Keratinocyte (primary cell): ENCODE results near the gene ACOT7. TPM values are rescaled to one million over a fixed set of nuclear protein-coding genes. Genes with fewer than 3 reads are reported as not detected.

Experiments used
- DNase-seq: peaks from one replicate; pipeline ENCODE4 v3.0.0-alpha.2; 2011; ENCODE audit warnings: low read depth, missing footprints, low spot score
- FAIRE-seq: peaks from 2 replicates; lab custom pipeline; 2011; peaks lifted over from hg19 to GRCh38; lab: Jason Lieb, UNC
- H2AFZ ChIP-seq: 2 replicates; pipeline ENCODE4 v1.6.0; 2012; ENCODE audit warnings: low read length, control low read depth, inconsistent platforms; ENCODE audit not compliant: control insufficient read depth
- H3K27ac ChIP-seq: 2 replicates; pipeline ENCODE4 v1.5.1; 2011; ENCODE audit warnings: low read length; ENCODE audit not compliant: control insufficient read depth, insufficient read depth
- H3K27me3 ChIP-seq: 3 replicates; pipeline ENCODE4 v1.6.0; 2011; ENCODE audit warnings: low read length; ENCODE audit not compliant: control insufficient read depth, insufficient read depth; ENCODE audit errors: extremely low read depth
- H3K36me3 ChIP-seq, 2 experiments: 2 replicates in 1 of 2; 3 replicates in 1 of 2; pipeline ENCODE4 v1.5.1; 2011; ENCODE audit warnings: low read length in 2 of 2, mild to moderate bottlenecking in 1 of 2; ENCODE audit not compliant: control insufficient read depth in 2 of 2, insufficient read depth in 2 of 2; ENCODE audit errors: extremely low read depth in 1 of 2
- H3K4me1 ChIP-seq: 3 replicates; pipeline ENCODE4 v1.5.1; 2011; ENCODE audit warnings: low read length; ENCODE audit not compliant: control insufficient read depth, insufficient read depth; ENCODE audit errors: extremely low read depth
- H3K4me2 ChIP-seq: 3 replicates; pipeline ENCODE4 v1.6.0; 2011; ENCODE audit warnings: low read depth, low read length; ENCODE audit not compliant: control insufficient read depth, insufficient read depth; ENCODE audit errors: extremely low read depth
- H3K4me3 ChIP-seq, 3 experiments: fragments of 200-600 bp in 1 of 3; sonication (generic) in 1 of 3; 2 replicates in 2 of 3; 3 replicates in 1 of 3; pipeline ENCODE4 v1.5.1; 2011 to 2016; ENCODE audit warnings: low read length in 3 of 3, mild to moderate bottlenecking in 3 of 3, control low read depth in 2 of 3, inconsistent platforms in 1 of 3, low read depth in 1 of 3, mixed read lengths in 1 of 3, mixed run types in 1 of 3, moderate library complexity in 1 of 3; ENCODE audit not compliant: control insufficient read depth in 2 of 3, insufficient read depth in 2 of 3; ENCODE audit errors: extremely low read depth in 1 of 3
- H3K79me2 ChIP-seq: 2 replicates; pipeline ENCODE4 v1.6.0; 2012; ENCODE audit warnings: low read length; ENCODE audit not compliant: control insufficient read depth, insufficient read depth
- H3K9ac ChIP-seq: 3 replicates; pipeline ENCODE4 v1.6.0; 2011; ENCODE audit warnings: low read length; ENCODE audit not compliant: control insufficient read depth, insufficient read depth; ENCODE audit errors: extremely low read depth
- H3K9me1 ChIP-seq: 3 replicates; pipeline ENCODE4 v1.6.0; 2011; ENCODE audit warnings: low read length; ENCODE audit not compliant: control insufficient read depth, insufficient read depth; ENCODE audit errors: extremely low read depth
- H3K9me3 ChIP-seq: 2 replicates; pipeline ENCODE4 v1.5.1; 2012; ENCODE audit warnings: low read depth, low read length; ENCODE audit not compliant: control insufficient read depth
- H4K20me1 ChIP-seq: 3 replicates; pipeline ENCODE4 v1.6.0; 2011; ENCODE audit warnings: low read length; ENCODE audit not compliant: control insufficient read depth, insufficient read depth; ENCODE audit errors: extremely low read depth
- EZH2 ChIP-seq: IDR thresholded peaks from one replicate; pipeline ENCODE4 v1.6.1; 2012; ENCODE audit warnings: inconsistent platforms, mild to moderate bottlenecking, low read length, moderate library complexity
- dilution Hi-C: fragments of 300-500 bp; cut with MboI; formaldehyde crosslinking; loops from one replicate; pipeline ENCODE4 v1.7.0; 2020; ENCODE audit warnings: low sequenced_read_pairs; ENCODE audit not compliant: extremely low pct_ligation_motif_present
- polyA plus RNA-seq, 5 experiments: library from polyadenylated mRNA; depleted of rRNA in 3 of 5; stranded (reverse) in 3 of 5; stranded (forward) in 1 of 5; unstranded in 1 of 5; fragments of >200 nt; gene quantifications; 1 replicate in 1 of 5; 2 replicates in 3 of 5; 3 replicates in 1 of 5; pipeline versions ENCODE4 v1.2.1 to v1.2.3, GENCODE V29; 2011 to 2012; ENCODE audit warnings: missing spikeins in 2 of 5, low read depth in 1 of 5, low replicate concordance in 1 of 5
- TF ChIP-seq, protein P1 (sequence below), 3 experiments: IDR thresholded peaks in 1 of 3; conservative IDR thresholded peaks in 1 of 3; optimal IDR thresholded peaks in 1 of 3; 2 replicates in 2 of 3; 3 replicates in 1 of 3; pipeline versions ENCODE3 to v1.5.1; 2011; ENCODE audit warnings: low read length in 3 of 3, mild to moderate bottlenecking in 3 of 3, moderate library complexity in 2 of 3, control low read depth in 1 of 3, inconsistent platforms in 1 of 3; ENCODE audit not compliant: insufficient read depth in 2 of 3; ENCODE audit errors: extremely low read depth in 1 of 3

The ACOT7 gene
- polyA plus RNA-seq, 1 donor (not counting 4 experiments of a cell fraction or from before 2014, with no cell fraction given): 226 TPM

DNA sequence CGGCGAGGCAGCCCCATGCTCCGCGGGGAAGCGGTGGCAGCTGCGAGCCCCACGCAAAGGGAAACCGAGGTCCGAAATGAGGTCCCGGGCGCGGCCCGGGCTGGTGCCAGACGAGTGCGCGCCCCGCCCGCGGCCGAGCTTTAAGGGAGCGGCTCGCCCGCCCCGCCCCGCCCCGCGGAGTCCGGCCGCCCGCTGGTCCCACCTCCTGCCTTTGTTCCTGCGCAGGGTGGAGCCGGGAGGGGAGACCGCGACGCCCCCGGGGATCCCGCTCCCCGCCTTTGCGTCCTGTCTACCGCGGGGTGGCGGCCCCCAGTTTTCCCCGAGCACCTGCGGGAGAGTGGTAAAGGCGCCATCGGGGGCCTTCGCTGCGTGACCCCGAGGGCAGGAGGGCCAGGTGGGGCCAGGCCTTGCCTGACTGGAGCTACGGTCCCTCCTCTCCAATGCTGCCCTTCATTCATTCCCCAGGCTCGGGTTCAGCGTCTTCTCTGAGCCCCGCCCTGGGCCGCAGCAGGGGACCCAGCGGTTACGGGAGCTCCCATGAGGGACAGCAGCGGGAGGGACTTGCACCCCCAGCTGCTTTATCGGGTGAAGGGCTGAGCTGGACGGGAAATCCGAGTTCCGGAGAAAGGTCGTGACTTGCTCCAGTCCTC is 26.4 kb upstream of the ACOT7 start, which contains the start of gene HES2:
TSS of gene HES2 (minus strand) at position 116 of the 650 bp plus-strand sequence. CDS start at position 17, 99 bp downstream.
- Histone ChIP-seq H3K27me3 (peaks cover 14% of the 10 kb centered on the region), H3K4me2 (peak within 1 kb of the TSS; percentile 83), H3K9me3 (no peaks in the 10 kb centered on the region), H3K9me1 (no peaks in the 10 kb centered on the region), H2AFZ (peak within 1 kb of the TSS; percentile 10), H3K27ac (peak within 1 kb of the TSS; percentile 36), H3K4me1 (peaks cover 69% of the 10 kb centered on the region), H3K36me3 (no peaks in the 10 kb centered on the region), H3K9ac (peak within 1 kb of the TSS; percentile 75), H3K4me3 (peak within 1 kb of the TSS; percentile 65 to 83 (median 68)), H4K20me1 (no peaks in the 10 kb centered on the region), H3K79me2 (peaks cover 16% of the 10 kb centered on the region)
- DNase-seq (no peak), FAIRE-seq (peak; percentile 20)
- TF ChIP-seq, protein P1, sequence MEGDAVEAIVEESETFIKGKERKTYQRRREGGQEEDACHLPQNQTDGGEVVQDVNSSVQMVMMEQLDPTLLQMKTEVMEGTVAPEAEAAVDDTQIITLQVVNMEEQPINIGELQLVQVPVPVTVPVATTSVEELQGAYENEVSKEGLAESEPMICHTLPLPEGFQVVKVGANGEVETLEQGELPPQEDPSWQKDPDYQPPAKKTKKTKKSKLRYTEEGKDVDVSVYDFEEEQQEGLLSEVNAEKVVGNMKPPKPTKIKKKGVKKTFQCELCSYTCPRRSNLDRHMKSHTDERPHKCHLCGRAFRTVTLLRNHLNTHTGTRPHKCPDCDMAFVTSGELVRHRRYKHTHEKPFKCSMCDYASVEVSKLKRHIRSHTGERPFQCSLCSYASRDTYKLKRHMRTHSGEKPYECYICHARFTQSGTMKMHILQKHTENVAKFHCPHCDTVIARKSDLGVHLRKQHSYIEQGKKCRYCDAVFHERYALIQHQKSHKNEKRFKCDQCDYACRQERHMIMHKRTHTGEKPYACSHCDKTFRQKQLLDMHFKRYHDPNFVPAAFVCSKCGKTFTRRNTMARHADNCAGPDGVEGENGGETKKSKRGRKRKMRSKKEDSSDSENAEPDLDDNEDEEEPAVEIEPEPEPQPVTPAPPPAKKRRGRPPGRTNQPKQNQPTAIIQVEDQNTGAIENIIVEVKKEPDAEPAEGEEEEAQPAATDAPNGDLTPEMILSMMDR (optimal IDR thresholded peaks at IDR 0.05 in 1 of 3, IDR thresholded peaks at IDR 0.05 in 1 of 3, conservative IDR thresholded peaks at IDR 0.05 in 1 of 3; ENCODE audit: extremely low read depth in 1 of 3, insufficient read depth in 2 of 3, low read length in 3 of 3): no peak
- no peak for TF ChIP-seq EZH2
- dilution Hi-C loops: no loop called here

DNA sequence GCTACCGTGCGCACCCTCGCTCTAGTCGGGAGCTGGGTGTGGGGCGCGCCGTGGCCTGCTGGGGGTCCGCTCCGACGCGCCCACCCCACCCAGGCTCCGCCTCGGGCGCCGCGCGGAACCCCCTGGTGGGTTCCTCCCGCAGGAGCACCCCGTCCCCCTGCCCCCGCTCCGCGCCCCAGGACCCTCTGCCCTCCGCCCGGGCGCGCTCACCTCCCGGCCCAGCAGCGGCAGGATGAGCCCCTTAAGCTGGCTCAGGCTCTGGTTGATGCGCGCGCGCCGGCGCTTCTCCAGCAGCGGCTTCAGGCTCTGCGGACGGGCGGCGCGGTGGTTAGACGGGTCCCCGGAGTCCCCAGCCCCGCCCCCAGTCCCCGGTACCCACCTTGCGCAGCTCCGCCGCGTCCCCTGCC is 25.8 kb upstream of the ACOT7 start:
- H2AFZ ChIP-seq: no peak overlapping the region
- peak overlapping the region; percentile 65 to 83 (median 68) for H3K4me3 ChIP-seq
- H3K36me3 ChIP-seq: no peaks in the 10 kb centered on the region
- TF ChIP-seq EZH2: no peak
- TF ChIP-seq, protein P1 (optimal IDR thresholded peaks at IDR 0.05 in 1 of 3, IDR thresholded peaks at IDR 0.05 in 1 of 3, conservative IDR thresholded peaks at IDR 0.05 in 1 of 3; ENCODE audit: extremely low read depth in 1 of 3, insufficient read depth in 2 of 3, low read length in 3 of 3): no peak
- no peaks in the 10 kb centered on the region for H4K20me1 ChIP-seq
- peak overlapping the region; percentile 83 for H3K4me2 ChIP-seq
- peaks cover 9% of the 10 kb centered on the region for H3K27me3 ChIP-seq
- no peaks in the 10 kb centered on the region for H3K9me1 ChIP-seq
- H3K4me1 ChIP-seq: peaks cover 73% of the 10 kb centered on the region
- H3K9me3 ChIP-seq: no peaks in the 10 kb centered on the region
- no peak for FAIRE-seq
- peak overlapping the region; percentile 75 for H3K9ac ChIP-seq
- H3K79me2 ChIP-seq: peaks cover 16% of the 10 kb centered on the region
- dilution Hi-C loops: no loop called here
- DNase-seq: no peak
- H3K27ac ChIP-seq: peak overlapping the region; percentile 36
